HG03066 (cell line): ENCODE data around the gene YKT6.
A peak's percentile ranks its signal among the peaks of the same experiment; 100 is the strongest.

Source experiments
- ATAC-seq: cut with Tn5 transposase; IDR thresholded peaks from one replicate; pipeline ENCODE4 v1.9.1; 2021; ENCODE audit warnings: low read depth; ENCODE audit not compliant: unreplicated experiment

Gene YKT6

DNA sequence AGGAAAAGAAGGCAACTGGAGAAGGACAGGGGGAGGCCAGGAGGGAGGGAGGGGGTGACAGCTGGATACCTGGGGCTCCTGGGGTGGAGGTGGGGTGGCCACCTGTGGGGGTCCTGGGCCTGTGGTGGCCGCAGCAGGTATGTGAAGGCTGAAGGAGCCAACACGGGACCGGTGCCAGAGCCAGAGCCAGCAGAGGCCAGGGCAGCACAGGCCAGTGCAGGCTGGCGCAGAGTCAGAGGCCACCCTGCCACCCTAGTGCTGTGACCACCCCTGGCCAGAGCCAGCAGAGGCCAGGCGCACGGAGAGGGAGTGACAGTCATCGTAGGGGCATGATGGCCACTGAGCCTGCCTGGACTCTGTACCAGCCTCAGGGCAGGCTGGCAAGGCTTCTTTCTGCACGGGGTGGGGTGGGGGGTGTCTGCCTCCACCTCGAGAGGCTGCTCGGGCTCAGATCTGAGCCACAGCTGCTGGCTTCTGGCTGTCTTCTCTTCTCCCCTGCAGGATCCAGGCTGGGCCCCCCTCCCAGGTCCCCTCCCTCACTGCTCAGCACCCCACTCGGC, 28.8 kb downstream of the YKT6 start:
- no peak for ATAC-seq

DNA sequence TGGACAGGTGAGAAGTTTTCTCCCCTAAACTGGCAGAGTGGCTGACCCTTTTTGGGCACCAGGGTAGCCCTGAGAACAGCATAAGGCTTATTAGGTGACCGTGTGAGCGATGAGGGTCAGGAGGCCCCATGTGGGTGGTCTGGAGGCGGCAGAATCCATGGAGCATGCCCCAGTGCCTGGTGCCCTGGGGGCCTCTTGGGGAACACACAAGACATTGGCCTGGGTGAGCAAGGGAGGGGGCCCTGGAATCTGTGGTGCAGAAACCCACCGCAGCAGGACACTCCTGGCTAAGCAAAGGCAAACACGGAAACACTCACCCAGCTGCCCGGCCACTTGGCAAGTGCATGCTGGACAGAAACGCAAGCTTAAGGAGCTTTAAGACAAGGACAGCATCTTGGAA, 29.5 kb downstream of the YKT6 start:
- ATAC-seq, result no peak

DNA sequence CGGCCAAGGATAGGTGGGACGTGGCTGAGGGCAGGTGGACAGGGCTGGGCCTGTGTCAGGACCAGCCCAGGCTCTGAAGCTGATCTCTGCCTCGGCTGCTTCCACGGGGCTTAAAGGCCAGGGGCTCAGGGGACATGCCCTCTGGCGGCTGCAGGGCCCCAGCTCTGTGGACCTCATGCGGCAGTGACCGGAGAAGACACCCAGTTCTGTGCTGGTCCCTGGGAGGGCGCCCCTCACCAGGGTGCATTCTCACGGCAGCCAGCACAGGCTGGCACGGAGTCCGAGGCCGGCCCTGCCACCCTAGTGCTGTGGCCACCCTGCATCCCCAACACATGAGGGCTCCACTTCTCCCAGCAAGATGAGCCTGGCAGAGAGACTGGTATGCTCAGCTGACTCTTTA, 30.3 kb downstream of the YKT6 start:
- no peak for ATAC-seq

DNA sequence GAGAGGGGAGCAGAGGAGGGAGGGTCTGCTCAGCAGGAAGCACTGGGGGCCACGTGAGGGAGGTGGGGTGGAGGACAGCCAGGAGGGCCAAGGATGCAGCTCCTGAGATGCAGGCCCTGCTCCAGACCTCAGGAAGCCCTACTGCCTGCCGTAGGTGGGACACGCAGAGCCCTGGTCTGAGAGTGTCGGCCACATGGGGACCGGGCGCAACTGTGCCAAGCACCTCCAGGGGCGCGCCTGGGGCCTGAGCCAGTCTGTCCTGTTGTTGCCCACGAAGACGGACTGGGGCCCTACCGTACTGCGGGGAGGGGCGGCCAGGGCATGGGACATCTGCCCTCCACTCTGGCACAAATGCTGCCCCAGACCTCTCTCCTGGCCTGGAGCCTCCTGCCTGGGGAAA, 31.6 kb downstream of the YKT6 start:
- ATAC-seq, result no peak

DNA sequence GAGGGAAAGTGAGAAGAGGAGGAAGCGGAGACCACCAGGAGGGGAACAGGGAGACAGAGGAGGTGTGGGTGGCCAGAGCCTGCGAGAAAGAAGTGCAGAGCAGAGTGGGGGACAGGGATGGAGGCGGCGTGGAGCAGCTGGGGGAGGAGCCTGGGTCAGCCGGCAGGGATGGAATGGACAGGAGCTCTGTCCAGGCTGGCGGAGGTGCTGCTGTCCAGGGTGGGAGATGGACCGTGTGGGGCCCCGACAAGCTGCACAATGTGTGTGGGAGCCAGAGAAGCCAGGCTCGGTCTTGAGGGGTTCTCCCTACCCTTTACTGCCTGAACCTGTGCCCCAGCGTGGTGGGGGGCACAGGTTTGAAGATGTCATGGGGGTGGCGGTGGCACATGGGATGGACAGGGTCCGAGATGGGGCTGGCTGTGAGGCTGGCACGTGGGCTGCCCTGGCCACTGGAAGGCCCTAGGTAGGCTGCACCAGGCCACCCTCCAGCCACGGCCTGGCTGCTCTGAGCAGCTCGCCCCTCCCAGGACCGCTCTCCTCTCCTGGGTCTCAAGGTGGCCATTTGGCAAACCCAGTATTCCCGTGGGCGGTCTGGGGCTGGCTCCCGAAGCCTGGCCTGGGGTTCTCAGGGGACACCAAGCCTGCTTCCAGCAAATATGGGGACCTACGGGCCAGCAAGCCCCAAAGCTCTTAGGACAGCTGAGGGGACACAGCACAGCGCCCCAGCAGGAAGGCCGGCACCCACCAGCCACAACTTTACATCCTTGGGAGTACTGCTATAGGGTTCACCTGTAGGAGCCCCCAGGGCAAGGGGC, 32.3 kb downstream of the YKT6 start:
- no peak for ATAC-seq

DNA sequence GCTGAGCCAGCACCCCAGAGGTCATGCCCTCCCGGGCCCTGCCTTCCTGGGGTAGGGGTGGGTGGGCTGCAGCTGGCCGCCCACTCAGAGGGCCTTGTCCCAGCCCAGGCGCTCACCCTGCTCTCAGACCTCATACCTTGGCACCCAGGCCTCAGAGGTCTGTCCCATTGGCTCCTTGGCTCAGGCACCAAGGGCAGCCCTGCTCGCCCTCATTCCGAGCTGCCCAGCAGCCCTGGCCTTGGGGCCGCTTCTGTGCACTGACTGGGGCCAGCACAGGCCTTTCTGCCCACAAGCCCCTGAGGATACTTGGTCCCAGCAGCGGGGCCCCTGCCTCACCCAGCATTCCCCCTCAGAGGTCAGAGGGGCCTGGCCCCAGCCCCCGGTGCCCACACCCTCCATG, 34.3 kb downstream of the YKT6 start:
- no peak for ATAC-seq

DNA sequence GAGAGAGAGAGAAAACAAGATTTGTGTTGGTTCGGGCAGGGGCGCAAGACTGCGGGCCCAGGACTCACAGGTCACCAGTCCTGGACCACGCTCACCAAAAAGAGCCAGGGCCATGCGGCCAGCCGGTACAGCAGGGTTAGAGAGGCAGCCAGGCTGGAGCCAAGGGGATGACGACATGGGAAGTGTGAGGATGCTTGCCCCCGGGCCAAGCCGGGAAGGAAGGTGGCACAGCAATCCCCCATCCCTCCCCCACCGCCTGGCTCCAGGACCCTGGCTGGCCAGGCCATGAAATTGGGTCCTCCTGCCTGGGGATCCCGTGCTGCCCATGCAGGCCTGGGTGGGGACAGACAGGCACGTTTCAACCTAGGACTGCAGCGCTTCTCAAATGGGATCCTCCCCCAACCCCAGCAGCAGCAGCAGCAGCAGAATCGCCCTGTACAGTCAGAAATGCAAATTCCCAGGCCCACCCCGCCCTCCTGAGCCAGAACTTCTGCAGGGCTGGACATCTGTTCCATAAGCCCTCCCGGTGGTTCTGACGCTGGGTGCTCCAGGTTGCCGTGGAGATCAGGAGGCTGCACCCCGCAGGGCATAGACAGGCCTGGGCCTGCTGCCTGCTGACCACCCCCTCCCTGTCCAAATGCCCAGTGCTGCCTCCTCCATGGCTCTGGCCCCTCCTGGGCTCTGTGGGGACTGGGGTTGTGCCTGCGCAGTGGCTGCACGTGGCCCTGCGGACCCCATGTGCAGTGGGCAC, 35.0 kb downstream of the YKT6 start:
- ATAC-seq, result no peak

DNA sequence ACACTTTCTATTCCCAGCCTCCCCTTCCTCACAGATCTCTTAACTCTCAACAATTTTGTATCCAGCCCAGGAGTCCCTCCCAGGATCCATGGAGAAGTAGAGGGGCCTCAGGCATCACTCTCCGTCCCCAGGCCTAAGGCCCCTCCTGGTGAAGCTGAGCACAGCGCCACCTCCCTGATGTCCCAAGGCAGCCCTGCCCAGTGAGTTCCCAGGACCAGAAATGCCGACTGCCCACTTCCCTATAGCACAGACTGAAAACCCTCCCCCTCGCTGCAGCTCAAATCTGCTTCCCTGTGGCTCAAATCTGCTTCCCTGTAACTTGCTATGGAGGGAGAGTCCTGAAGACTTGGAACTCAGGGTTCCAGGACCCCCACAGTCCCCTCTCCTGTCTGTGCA, 35.6 kb downstream of the YKT6 start:
- ATAC-seq, result no peak

DNA sequence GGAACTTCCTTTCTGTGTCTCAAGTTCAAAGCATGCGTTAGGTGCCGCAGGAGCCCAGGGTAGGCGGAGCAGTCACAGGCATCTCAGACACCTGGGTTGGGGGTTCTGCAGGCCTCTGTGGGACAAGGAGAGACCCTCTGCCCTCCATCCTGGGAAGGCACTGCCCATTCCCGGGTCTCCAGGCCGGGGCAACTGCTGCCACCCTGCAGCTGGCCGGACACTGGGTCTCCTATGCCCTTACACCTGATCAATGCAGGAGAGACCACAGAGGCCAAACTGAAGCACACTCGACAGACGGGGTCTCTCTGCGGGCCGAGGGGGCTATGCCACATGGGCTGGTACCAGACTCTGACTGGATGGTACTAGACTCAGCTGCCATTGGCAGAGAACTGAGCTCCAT, 36.9 kb downstream of the YKT6 start:
- ATAC-seq, result no peak

DNA sequence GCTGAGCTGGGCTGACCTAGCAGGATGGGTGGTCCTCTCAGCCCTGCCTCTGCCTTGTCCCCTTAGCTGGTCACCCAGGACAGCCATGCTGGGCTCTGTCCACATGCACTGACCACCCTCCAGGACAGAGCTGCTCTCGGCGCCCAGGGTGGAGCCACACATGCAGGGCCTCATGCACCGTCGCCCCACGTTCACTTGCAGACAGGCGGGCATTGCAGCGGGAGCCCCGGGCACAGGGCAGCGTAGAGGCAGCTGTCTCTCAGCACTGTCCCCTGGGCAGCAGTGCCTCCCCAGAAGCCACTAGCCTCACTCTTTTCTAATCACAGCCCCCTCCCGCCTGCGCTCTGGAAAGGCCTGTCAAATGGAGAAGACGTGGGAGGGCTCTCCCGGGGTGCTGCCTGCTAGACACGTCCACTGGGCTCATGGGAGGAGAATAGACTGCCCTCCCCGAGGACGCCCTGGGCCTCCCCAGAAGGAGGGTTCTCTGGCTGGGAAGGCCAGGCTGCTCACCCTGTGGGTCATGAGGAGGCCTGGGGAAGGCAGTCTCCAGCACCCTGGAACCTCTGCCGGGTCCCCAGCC, 37.4 kb downstream of the YKT6 start:
- ATAC-seq, result no peak

DNA sequence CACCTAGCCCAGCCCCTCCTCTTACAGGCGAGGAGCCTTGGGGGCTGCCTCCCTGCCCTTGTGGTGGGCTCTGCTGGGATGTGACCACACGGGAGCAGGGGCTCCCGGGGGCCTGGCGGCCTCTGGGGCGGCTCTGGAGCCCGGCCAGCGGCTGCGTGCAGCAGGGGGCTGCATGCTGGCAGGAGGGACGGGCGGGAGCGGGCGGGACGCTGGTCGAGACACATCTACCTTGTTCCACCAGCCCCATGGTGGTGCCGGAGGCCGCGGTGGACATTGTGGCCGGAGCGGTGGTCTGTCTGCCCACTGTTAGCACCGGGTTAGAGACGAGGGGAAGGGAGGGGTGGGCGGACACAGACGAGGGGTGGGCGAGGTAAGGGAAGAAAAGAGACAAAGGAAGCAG, 38.6 kb downstream of the YKT6 start:
- no peak for ATAC-seq

DNA sequence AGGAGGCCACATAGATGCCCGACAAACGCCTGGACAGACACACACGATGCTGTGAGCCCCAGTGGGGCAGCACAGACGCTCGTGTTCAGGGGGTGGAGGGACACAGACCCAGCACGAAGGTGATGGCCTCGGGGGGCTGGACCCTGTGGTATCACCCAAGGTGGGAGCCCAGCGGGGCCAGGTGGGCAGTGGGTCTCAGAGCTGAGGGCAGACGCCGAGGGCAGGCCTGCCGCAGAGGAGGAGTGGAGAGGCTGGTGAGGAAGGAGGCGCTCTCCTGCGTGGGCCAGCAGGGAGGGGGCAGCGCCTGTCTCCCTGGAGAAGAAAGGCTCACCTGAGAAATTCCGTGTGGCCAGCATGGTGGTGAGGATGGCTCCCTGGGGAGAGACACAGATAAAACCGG, 39.6 kb downstream of the YKT6 start:
- ATAC-seq, result no peak

DNA sequence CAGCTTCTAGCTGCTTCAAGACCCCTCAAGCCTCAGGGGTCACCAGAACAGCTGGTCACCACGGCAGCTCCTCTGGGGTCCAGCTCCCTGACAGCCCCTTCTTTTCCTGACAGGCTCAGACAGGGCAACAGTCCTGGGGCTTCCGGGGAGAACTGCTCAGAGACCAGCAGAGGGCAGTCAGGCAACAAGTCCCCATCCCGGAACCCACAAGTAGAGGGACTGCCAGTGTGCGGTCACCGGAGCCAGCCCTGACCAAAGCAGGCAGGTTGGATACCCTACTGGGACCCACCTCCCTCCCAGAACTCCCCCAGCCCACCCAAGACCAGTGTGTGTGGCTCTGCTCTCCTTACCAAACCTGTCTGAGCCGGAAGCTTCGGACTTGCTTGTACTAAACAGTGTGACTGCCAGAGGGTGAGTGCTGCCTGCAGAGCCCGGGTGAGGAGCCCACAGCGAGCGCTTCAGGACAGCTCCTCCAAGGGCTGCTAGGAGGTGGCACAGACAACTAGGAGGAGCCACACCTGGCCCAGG, 40.3 kb downstream of the YKT6 start:
- peak; percentile 82 for ATAC-seq

DNA sequence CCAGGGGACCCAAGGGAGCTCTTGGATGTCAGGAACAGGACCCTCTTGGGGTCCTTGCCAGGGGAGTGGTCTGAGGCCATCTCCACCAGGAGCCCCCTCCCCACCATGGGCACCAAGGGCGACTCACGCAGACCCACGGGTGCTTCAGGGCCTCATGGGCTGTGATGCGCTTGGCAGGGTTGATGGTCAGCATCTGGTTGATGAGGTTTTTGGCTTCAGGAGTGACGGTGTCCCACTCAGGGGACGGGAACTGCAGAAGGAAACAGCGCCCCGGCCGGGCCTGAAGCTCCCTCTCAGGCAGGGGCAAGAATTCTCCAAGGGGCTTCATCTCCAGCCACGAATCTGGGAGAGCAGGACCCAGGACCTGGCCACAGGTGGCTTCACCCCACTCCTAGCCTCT, 41.3 kb downstream of the YKT6 start:
- ATAC-seq, result no peak

DNA sequence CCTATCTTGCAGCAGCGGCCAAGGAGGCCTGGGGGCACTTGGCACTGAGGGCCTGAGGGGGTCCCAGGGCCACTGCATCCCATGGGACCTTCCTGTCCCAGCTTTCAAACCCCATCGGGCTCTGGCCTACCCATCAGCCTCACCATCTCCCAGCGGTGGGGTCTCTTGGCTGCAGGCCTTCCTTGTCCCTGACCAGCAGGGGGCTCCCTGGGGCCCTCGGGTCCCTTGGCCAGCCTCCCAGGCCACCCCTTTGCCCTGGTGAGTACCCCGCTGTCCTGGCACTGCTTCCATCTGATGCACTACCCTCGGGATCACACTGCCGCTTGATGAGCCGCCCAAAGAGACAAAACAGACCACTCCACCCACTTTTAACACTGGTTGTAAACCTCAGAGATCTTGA, 43.5 kb downstream of the YKT6 start:
- ATAC-seq, result no peak

DNA sequence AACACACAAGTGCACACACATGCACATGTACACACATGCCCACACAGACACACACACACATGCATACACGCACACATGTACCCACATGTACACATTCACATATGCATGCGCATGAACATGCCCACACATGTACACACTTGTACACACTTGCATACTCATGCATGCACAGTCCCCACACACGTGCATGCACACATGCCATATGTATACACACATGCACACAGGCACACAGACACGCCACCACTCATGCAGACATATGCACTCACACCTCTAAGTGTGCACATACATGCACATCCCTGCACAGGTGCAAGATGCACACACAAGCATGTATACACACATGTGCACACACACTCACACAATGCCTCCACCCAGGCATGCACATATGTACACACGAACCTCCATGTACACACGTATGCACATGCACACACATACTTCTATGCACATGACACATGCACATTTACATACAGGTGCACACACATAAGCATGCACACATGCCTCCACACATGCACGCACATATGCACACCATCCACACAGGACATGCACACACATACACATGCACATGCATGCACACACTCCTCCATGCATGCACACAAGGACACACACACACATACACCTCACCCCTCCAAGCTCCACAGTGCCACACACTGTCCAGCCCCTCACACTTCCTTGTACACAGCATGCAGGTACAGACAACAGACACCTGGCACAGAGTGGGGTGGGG, 45.8 kb downstream of the YKT6 start:
- no peak for ATAC-seq

DNA sequence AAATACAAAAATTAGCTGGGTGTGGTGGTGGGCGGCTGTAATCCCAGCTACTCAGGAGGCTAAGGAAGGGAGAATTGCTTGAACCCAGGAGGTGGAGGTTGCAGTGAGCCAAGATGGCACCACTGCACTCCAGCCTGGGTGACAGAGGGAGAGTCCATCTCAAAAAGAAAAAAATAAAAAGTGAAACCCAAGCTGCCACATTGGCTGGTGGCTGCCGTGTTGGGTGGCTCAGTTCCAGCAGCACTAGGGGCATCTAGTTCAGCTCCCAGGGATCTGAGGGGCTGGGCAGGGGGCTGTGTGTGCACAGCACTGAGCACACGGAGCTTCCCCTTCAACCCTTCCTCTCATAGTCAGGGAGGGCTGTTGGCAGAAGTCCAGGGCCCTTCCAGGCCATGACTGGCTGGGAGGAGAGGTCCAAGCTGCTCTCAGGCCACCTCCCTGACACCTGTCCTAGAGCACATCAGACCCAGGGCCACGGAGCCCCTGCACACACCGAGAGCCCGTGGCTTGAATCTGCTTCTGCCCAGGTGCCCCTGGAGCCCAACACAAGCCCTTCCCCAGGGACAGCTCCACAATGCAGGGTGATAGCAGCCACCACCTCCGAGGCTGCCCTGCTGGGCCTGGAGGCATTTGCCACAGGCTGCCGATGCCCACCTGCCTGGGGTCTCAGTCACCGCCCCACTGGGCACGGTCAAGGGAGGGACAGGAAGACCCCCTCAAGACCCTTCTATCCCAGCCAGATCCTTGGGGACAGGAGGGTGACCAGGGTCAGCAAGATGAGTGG, 47.3 kb downstream of the YKT6 start:
- ATAC-seq, result no peak

DNA sequence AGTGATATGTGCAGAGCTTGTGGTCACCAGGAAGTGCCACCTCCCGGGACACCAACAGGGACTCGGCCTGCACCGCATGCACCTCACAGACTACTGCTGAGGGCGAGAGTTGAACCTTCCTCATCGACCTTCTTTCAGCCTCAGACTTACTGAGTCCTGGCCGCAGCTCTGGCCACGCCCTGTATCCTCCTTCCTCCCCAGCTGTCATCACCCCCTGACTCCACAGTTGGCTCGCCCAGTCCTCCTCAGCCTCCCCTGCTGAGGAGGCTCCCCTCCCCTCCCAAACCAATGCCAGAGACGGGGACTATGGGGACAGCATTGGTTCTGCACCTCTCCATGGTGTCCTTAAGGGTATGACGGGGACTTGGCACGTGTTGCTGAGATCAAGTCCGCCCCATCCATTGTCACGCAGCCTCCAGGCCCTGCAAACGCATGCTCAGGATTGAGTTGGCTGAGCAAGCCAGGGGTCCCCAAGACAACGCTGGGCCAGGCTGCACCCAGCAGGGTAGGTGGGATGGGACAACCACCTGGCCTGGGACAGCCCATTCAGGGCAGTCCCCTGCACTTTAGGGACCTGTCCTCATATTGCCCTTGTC, 49.0 kb downstream of the YKT6 start:
- no peak for ATAC-seq

DNA sequence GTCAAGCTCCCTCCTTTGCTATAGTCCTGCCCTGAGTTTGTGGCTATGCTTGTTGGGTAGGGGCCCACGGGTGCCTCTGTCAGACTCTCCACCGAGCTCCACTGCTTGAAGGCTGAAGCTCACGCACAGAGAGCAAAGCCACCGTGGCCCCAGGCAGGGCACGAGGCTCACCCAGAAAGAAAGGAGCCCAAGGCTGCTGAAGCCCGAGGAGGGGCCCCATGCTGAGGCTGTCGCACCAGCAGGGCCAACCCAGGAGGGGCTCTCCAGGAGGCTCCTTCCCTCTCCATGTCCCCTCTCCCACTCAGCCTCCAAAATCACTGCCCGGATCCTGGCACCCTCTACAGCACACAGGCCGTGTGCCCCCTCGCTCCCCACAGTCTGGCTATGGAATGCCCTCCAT, 50.5 kb downstream of the YKT6 start:
- ATAC-seq, result no peak

DNA sequence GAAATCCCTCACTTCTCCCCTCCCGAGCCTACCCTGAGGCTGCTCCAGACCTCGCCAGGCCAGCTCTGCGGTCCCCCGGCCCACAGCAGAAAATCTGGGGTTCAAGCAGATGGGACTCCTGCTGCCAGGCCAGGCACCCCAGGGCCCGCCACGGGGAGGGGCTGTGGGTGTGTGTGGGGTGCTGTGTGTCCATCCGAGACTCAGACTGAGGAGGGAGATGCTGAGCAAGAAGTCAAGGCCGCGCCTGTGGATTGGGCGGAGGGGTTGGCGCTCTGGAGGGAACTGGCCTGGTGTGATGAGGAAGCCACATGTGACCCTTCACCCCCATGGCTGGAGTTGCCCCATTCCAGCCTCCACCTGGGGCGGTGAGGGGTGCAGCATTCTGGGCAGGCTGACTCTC, 51.1 kb downstream of the YKT6 start:
- ATAC-seq, result no peak
